Measurements from ENCODE around the gene TRAPPC6A.
"Not testable (repeated sequence)": the region's sequence is repeated elsewhere in the genome, so short reads cannot be mapped to it uniquely, and the experiment has no call there.

TRAPPC6A gene

DNA sequence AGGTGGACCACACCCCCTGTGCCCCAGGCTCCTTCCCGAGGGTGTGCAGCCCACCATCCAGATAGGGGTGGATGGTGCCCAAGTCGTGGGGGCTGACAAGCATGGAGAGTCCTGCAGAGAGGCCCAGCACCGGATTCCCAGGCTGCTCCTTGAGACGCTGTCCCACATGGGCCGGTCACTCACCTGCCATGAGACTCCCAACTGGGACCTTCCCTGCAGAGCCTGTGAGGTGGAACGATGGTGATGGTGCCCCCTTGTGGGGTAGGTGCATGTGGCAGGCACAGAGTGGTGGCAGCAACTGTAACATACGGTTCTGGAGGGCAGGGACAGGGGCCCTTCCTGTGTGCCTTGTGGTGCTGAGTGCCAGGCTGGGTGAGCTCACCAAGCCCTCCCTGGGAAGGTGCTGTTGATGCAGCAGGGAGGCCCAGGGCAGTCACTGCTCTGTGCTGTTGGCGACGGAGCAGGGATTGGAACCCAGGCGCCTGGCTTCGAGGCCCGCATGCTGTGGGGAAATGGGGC lies 52.0 kb downstream of the TRAPPC6A start:
- DNase-seq, result peak; percentile 86

- DNase-seq, result no peak
Observed at GRCh38 chr19:45125360-45125759, 52.7 kb downstream of the TRAPPC6A start.

DNA sequence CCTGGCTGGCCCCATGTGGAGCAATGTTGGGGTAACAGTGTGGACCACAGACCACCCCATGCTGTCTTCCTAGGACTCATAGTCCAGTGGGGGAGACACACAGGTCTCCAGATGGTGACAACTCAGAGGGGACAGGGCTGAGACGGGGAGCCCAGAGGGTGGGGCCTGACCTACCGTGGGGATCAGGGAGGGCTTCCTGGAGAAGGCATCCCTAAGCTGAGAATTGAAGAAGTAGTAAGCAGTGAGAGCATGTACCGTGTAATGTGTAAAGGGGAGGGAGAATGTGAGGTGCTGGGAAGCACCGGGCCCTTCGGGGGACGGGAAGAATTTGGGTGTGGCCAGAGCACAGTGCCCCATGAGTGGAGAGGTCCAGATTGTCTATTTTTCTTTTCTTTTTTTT lies 54.0 kb downstream of the TRAPPC6A start:
- no peak for DNase-seq

DNA sequence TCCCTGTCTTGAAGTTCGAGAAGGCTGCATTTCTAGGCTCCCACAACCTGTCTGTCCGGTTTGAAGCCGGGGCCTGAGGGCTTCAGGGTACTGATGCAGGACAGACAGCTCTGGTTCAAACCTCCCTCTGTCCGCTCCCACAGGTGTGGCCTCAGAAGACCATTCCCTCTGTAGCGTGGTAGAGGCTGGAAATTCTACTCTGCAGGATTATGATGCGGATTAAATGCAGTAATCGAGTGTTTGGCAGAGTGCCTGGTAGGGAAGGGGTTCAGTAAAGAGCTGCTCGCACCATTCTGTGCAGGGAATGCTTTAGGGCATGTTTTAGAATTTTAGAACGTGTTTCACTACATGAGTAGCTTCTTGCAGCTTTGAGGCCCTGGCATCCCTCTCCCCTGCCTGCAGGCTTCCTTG lies 54.6 kb downstream of the TRAPPC6A start:
- no peak for DNase-seq

DNA sequence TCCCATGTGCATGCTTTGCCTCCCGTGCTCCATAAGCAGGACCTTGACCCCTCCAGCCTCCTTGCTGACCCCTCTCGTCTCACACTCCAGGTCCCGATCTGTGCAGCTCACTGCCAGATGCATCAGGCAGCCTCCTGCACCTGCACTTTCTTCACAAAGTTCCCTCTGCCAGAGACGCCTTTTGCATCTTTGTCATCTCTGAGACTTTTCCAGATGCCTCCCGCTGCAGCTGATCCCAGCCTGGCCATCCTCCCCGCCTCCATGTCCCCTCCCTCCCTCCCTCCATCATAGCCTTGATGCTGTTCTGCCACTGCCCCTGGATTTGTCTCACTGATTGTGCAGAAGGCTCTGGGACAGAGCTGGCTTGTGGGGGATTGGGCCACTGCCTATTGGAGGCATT lies 55.2 kb downstream of the TRAPPC6A start:
- no peak for DNase-seq

DNA sequence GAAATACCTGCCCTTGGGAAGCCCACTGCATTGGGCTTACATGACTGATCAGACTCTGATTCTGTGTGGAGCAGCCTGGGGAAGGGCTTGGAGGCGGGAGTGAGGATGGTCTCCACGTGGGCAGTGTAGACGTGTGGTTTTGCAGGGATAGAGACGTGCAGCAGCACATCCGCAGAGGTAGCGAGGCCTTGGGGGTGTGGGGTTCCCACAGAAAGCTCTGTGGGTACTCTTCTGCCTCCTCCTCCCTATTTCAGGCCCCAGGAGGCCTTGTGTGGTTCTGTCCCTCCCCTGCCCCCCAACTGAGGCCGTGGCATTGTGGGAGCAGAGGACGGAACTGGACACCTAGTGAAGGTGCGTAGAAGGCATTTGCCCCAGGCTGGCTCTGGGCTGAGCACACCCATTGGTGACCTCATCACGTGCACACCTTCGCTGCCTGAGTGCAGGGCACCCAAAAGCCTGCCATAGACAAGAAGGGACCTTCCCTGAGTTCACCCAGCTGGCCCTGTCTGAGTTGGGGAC lies 56.2 kb downstream of the TRAPPC6A start:
- DNase-seq, result no peak

- DNase-seq, result no peak
Observed at GRCh38 chr19:45119582-45119981, 58.5 kb downstream of the TRAPPC6A start.

- not testable (repeated sequence) for DNase-seq
Observed at GRCh38 chr19:45118591-45119355, 59.3 kb downstream of the TRAPPC6A start.

- DNase-seq, result no peak
Observed at GRCh38 chr19:45118106-45118505, 59.9 kb downstream of the TRAPPC6A start.

DNA sequence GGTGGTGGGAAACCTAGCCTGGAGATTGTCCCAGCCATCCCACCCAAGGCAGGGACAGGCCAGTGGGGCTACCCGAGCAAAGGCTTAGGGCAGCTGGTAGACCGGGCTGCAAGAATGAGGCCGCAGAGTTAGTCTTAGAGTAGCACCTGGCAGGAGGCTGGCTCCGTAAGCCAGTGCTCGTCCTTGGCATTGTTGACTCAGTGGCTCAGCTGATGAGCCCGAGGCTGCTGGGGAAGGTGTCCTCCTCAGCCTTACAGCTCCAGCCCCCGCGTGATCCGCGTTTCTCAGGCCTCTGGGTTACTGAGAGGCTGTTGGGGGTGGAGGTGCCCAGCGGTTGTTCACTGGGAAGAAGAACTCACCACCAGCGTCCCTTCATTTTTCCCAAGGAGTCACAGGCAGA lies 60.4 kb downstream of the TRAPPC6A start:
- no peak for DNase-seq

- DNase-seq, result peak; percentile 83
Observed at GRCh38 chr19:45117167-45117594, 60.9 kb downstream of the TRAPPC6A start.

GRCh38 chr19:45115809-45116615 lies 62.0 kb downstream of the TRAPPC6A start:
- DNase-seq, result no peak

DNA sequence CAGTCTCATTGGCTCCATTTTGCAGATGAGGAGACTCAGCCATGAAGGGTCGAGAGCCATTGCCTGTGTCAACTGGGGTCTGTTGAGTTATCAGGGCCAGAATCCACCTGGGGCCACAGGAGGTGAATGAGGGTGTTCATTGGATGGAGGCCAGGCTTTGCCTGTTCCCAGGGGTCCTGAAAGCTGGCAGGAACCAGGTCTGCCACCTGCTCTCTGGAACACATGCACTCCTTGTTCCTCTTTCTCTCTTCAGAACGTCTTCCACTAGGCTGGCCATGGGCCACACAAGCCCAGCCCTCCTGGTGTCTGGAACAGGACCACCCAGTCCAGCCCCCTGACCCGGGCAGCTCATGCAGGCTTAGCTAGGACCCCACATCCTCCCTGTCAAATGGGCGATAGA lies 63.9 kb downstream of the TRAPPC6A start:
- no peak for DNase-seq

DNA sequence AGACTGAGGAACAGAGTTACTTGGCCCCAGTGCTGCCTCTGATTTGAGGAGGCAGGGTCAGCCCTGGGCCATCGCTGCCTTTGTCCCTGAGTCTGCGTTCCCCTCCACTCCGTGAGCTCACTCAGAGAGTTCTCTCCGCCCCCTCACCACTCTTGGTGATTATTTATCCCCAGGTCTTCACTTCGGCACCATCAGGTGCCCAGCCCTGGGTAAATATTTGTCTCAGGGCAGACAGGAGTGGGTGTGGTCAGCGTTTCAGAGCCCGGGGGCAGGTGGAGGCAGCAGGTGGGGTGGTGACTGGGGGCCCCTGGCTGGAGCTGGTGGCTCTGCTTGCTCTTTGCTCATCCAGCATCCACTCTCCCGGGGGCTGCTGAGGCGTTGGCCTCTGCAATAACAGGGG lies 64.4 kb downstream of the TRAPPC6A start:
- DNase-seq, result no peak
